GM20000 (cell line): ENCODE results near the gene KISS1R.

Source experiments
- DNase-seq: peaks from one replicate; pipeline ENCODE4 v3.0.0; 2012; ENCODE audit warnings: low spot score
- CTCF ChIP-seq: IDR thresholded peaks from 2 replicates; pipeline ENCODE4 v1.5.1; 2012; ENCODE audit warnings: mild to moderate bottlenecking, control low read depth; ENCODE audit errors: extremely low read depth, missing control alignments

The KISS1R gene

GRCh38 chr19:924553-925086 is 7.5 kb downstream of the KISS1R start:
- TF ChIP-seq CTCF: no peak
- DNase-seq: peak; percentile 65

GRCh38 chr19:925087-925525 is 8.0 kb downstream of the KISS1R start:
- TF ChIP-seq CTCF: no peak
- DNase-seq: peak; percentile 84

DNA sequence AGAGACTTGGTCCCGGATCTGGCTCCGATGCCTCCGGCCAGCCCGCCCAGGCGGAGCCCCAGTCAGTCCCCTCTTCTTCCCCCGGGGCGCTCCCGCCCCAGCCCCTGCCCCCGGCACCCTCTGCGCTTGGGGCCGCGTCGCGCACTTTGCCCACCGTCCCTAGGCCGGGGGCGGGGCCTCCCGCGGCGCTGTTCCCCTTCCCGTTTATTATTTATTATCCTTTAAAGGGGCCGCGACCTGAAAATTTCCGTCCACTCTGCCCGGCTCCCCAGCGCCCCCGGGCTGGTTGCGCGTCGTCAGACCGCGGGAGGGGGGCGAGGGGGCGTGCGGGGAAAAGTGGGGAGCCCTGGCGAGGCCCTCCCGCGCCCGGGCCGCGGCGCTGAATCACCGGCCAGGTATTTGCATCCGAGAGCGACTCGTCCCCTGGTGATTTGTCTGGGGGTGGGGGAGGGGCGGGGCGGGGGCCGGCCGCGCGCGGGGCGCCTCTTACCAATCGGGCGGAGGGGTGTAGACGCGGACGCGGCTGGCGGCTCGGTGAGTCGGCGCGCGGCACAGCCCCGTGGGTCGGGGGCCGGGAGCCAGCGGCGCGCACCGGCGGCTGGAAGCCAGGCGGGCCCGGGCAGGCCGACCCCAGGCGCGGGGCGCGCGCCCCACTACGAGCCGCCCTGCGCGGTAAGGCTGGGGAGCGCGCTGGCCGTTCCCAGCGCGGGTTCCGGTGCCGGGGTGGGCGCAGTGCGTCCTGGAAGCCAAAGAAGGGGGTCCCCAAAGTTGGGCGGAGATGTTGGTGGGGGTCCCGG is 8.6 kb downstream of the KISS1R start, which contains the start of gene ARID3A:
TSS of gene ARID3A (plus strand) at position 510 of the 797 bp plus-strand sequence. CDS start 3,494 bp downstream, outside the sequence.
- peak; percentile 96 for DNase-seq
- no peak for TF ChIP-seq CTCF

DNA sequence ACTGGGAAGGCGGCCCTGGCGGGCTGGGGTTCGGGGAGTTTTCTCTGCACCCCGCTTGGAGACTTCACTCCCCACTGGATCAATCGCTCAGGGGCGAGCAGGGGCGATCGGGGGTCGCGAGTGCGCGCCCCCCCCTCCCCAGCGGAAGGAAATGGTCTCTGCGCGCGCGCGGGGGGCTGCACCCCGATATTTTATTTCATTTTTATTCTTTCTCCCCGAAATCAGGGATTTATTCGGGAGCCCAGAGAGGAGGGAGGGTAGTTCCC is 9.1 kb downstream of the KISS1R start:
- no peak for TF ChIP-seq CTCF
- no peak for DNase-seq

DNA sequence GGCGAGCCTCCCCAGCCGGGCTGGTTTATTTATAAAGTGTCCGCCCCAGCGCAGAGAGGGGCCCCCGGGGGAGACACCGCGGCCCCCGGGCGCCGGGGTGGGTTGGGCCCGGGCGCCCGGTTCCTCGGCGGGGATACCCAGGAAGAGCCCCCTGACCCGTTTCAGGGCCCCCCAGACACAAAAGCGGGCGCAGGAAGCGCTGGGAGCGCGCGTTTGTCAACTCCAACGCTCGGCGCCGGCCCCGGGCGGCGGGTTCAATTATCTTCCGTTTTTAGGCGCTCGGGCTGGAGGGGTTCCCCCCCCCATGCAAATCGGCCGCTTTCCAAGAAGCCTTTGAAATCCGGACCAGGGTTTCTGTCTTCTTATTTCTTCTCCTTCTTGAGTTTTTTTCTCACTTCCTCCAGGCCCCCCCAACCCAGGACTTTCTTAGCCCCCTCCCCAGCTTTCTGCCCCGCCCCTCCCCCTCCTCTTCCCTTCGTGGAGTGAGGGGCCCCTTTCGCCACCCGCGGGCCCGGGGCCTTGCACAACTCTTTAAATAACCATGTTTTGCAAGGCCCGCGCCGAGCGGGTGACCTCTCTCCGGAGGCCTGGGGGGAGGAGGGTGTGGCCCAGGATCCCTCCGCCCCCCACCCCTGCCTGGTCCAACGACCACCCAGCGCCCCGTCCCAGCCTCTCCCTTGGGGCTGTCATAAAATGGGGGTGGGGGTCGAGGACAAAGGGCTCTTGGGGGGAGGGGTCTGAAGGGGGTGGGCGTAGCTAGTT is 9.6 kb downstream of the KISS1R start:
- DNase-seq: peak; percentile 89
- TF ChIP-seq CTCF: no peak

- peak; percentile 65 for DNase-seq
- TF ChIP-seq CTCF: no peak
These were observed 10.2 kb downstream of the KISS1R start for GRCh38 chr19:927351-927779.

- no peak for TF ChIP-seq CTCF
- no peak for DNase-seq
These were observed 10.8 kb downstream of the KISS1R start for GRCh38 chr19:927780-928401.
